Neural cell (in vitro differentiated cells): Measurements from ENCODE around the gene HUWE1. TPM values are rescaled to one million over a fixed set of nuclear protein-coding genes. Genes with fewer than 3 reads are reported as not detected.

Experiments used
- H2AFZ ChIP-seq: fragments of 200-600, 300-800 bp; sonication (generic), shearing (Covaris generic); 2 replicates; pipeline ENCODE4 v1.6.0; 2014; ENCODE audit warnings: low read depth, mild to moderate bottlenecking, antibody characterized with exemption, low read length, moderate library complexity
- H3F3A ChIP-seq: fragments of 200-600 bp; shearing (Covaris generic); 2 replicates; pipeline ENCODE4 v1.6.1; 2016; ENCODE audit warnings: mild to moderate bottlenecking, moderate library complexity, mixed read lengths, antibody characterized with exemption, low read length; ENCODE audit not compliant: insufficient read depth, poor library complexity, severe bottlenecking
- H3K27ac ChIP-seq: fragments of 200-600, 300-800 bp; sonication (generic), shearing (Covaris generic); 2 replicates; pipeline ENCODE4 v1.5.1; 2014; ENCODE audit warnings: mild to moderate bottlenecking, low read length, moderate library complexity
- H3K27me3 ChIP-seq: fragments of 300-800, 200-600 bp; sonication (generic), shearing (Covaris generic); 2 replicates; pipeline ENCODE4 v1.6.0; 2014; ENCODE audit warnings: mild to moderate bottlenecking, low read depth, low read length, moderate library complexity; ENCODE audit not compliant: insufficient read depth
- H3K36me3 ChIP-seq: fragments of 300-800, 200-600 bp; sonication (generic), shearing (Covaris generic); 2 replicates; pipeline ENCODE4 v1.5.1; 2014; ENCODE audit warnings: mild to moderate bottlenecking, antibody characterized with exemption, low read length, moderate library complexity; ENCODE audit not compliant: insufficient read depth
- H3K4me2 ChIP-seq: fragments of 300-800, 200-600 bp; sonication (generic), shearing (Covaris generic); 2 replicates; pipeline ENCODE4 v1.6.0; 2014; ENCODE audit warnings: mild to moderate bottlenecking, low read length
- H3K4me3 ChIP-seq: fragments of 300-800, 200-600 bp; sonication (generic), shearing (Covaris generic); 2 replicates; pipeline ENCODE4 v1.5.1; 2014; ENCODE audit warnings: mild to moderate bottlenecking, low read length, moderate library complexity
- H3K79me2 ChIP-seq: fragments of 200-600 bp; shearing (Covaris generic); replicated peaks from 2 replicates; pipeline ENCODE4 v1.6.0; 2014; ENCODE audit warnings: mild to moderate bottlenecking, low read length, moderate library complexity; ENCODE audit not compliant: insufficient read depth
- H3K9ac ChIP-seq: fragments of 300-800, 200-600 bp; sonication (generic), shearing (Covaris generic); 2 replicates; pipeline ENCODE4 v1.6.1; 2016; ENCODE audit warnings: mild to moderate bottlenecking, low read length, mixed read lengths
- H3K9me2 ChIP-seq: fragments of 200-600 bp; shearing (Covaris generic); 2 replicates; pipeline ENCODE4 v1.6.1; 2016; ENCODE audit warnings: mild to moderate bottlenecking, low read length, mixed read lengths; ENCODE audit not compliant: insufficient read depth
- H3K9me3 ChIP-seq: fragments of 200-600, 300-800 bp; sonication (generic), shearing (Covaris generic); 2 replicates; pipeline ENCODE4 v1.6.1; 2016; ENCODE audit warnings: mild to moderate bottlenecking, mixed run types, low read length, moderate library complexity, mixed read lengths
- H4K20me1 ChIP-seq: fragments of 200-600 bp; shearing (Covaris generic); 2 replicates; pipeline ENCODE4 v1.6.1; 2016; ENCODE audit warnings: mild to moderate bottlenecking, mixed run types; ENCODE audit not compliant: insufficient read depth
- EP300 ChIP-seq: fragments of 450-650 bp; conservative IDR thresholded peaks from 2 replicates; pipeline ENCODE4 v1.6.1; 2014; ENCODE audit warnings: antibody characterized with exemption, mild to moderate bottlenecking, moderate library complexity; ENCODE audit not compliant: poor library complexity, severe bottlenecking
- EZH2 ChIP-seq: fragments of 200-600, 300-800 bp; shearing (Covaris generic), sonication (generic); IDR thresholded peaks from 2 replicates; pipeline ENCODE4 v1.6.1; 2014; ENCODE audit warnings: antibody characterized with exemption, low read length, borderline replicate concordance, mild to moderate bottlenecking; ENCODE audit not compliant: insufficient read depth, poor library complexity, severe bottlenecking
- MXI1 ChIP-seq: fragments of 450-650 bp; conservative IDR thresholded peaks from 2 replicates; pipeline ENCODE4 v1.6.1; 2014; ENCODE audit warnings: antibody characterized with exemption, mild to moderate bottlenecking; ENCODE audit not compliant: poor library complexity, severe bottlenecking
- POLR2AphosphoS5 ChIP-seq: IDR thresholded peaks from 2 replicates; pipeline ENCODE4 v1.6.1; 2012
- RAD21 ChIP-seq: fragments of 450-650 bp; conservative IDR thresholded peaks from 2 replicates; pipeline ENCODE4 v1.6.1; 2014; ENCODE audit warnings: antibody characterized with exemption, mild to moderate bottlenecking, moderate library complexity
- SMC3 ChIP-seq: fragments of 450-650 bp; conservative IDR thresholded peaks from 2 replicates; pipeline ENCODE4 v1.6.1; 2014; ENCODE audit warnings: antibody characterized with exemption, mild to moderate bottlenecking, moderate library complexity; ENCODE audit not compliant: poor library complexity
- TAF1 ChIP-seq: IDR thresholded peaks from 2 replicates; pipeline ENCODE4 v1.6.1; 2012; ENCODE audit warnings: low read depth
- polyA plus RNA-seq: library from polyadenylated mRNA; depleted of rRNA; stranded (reverse); fragments of >200 nt; gene quantifications from 2 replicates; pipeline ENCODE4 v1.2.3, GENCODE V29; 2014
- TF ChIP-seq, protein P1 (sequence below): fragments of 450-650 bp; IDR thresholded peaks from 2 replicates; pipeline ENCODE4 v1.5.1; 2014; ENCODE audit warnings: antibody characterized with exemption, mild to moderate bottlenecking, moderate library complexity; ENCODE audit not compliant: poor library complexity, severe bottlenecking
- TF ChIP-seq, protein P2 (sequence below): IDR thresholded peaks from 2 replicates; pipeline ENCODE4 v1.6.1; 2012; ENCODE audit warnings: borderline replicate concordance

Gene HUWE1
- polyA plus RNA-seq, 1 donor from 2014 or later, result 25.0 TPM

DNA sequence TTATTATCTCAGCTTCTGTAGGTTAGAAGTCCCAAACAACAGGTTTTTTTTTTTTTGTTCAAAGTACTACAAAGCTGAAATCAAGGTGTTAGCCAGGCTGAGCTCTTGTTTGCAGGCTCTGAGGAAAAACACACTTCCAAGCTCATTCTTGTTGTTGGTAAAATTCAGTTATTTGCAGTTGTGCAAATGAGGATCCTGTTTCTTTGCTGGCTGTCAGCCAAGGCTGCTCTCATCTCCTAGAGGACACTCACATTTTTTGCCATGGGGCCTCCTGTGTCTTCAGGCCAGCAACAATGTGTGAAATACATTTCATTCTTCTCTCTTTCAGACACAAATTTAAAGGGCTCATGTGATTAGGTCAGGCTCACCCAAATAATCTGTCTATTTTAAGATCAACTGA lies 192.1 kb downstream of the HUWE1 start:
- Histone ChIP-seq H3K36me3 (no peaks in the 10 kb centered on the region), H2AFZ (no peak overlapping the region), H3K79me2 (no peaks in the 10 kb centered on the region), H3K9me3 (no peaks in the 10 kb centered on the region), H3K27me3 (no peaks in the 10 kb centered on the region), H3F3A (no peaks in the 10 kb centered on the region), H3K4me3 (no peak overlapping the region), H3K27ac (no peak overlapping the region), H3K9ac (no peak overlapping the region), H4K20me1 (no peaks in the 10 kb centered on the region), H3K4me2 (no peak overlapping the region), H3K9me2 (no peaks in the 10 kb centered on the region)
- TF ChIP-seq, protein P1, sequence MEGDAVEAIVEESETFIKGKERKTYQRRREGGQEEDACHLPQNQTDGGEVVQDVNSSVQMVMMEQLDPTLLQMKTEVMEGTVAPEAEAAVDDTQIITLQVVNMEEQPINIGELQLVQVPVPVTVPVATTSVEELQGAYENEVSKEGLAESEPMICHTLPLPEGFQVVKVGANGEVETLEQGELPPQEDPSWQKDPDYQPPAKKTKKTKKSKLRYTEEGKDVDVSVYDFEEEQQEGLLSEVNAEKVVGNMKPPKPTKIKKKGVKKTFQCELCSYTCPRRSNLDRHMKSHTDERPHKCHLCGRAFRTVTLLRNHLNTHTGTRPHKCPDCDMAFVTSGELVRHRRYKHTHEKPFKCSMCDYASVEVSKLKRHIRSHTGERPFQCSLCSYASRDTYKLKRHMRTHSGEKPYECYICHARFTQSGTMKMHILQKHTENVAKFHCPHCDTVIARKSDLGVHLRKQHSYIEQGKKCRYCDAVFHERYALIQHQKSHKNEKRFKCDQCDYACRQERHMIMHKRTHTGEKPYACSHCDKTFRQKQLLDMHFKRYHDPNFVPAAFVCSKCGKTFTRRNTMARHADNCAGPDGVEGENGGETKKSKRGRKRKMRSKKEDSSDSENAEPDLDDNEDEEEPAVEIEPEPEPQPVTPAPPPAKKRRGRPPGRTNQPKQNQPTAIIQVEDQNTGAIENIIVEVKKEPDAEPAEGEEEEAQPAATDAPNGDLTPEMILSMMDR, result no peak
- no peak for TF ChIP-seq POLR2AphosphoS5
- no peak for TF ChIP-seq EP300
- no peak for TF ChIP-seq RAD21
- TF ChIP-seq TAF1, result no peak
- TF ChIP-seq, protein P2, sequence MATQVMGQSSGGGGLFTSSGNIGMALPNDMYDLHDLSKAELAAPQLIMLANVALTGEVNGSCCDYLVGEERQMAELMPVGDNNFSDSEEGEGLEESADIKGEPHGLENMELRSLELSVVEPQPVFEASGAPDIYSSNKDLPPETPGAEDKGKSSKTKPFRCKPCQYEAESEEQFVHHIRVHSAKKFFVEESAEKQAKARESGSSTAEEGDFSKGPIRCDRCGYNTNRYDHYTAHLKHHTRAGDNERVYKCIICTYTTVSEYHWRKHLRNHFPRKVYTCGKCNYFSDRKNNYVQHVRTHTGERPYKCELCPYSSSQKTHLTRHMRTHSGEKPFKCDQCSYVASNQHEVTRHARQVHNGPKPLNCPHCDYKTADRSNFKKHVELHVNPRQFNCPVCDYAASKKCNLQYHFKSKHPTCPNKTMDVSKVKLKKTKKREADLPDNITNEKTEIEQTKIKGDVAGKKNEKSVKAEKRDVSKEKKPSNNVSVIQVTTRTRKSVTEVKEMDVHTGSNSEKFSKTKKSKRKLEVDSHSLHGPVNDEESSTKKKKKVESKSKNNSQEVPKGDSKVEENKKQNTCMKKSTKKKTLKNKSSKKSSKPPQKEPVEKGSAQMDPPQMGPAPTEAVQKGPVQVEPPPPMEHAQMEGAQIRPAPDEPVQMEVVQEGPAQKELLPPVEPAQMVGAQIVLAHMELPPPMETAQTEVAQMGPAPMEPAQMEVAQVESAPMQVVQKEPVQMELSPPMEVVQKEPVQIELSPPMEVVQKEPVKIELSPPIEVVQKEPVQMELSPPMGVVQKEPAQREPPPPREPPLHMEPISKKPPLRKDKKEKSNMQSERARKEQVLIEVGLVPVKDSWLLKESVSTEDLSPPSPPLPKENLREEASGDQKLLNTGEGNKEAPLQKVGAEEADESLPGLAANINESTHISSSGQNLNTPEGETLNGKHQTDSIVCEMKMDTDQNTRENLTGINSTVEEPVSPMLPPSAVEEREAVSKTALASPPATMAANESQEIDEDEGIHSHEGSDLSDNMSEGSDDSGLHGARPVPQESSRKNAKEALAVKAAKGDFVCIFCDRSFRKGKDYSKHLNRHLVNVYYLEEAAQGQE, result no peak
- no peak for TF ChIP-seq MXI1
- TF ChIP-seq SMC3, result no peak
- TF ChIP-seq EZH2, result no peak

DNA sequence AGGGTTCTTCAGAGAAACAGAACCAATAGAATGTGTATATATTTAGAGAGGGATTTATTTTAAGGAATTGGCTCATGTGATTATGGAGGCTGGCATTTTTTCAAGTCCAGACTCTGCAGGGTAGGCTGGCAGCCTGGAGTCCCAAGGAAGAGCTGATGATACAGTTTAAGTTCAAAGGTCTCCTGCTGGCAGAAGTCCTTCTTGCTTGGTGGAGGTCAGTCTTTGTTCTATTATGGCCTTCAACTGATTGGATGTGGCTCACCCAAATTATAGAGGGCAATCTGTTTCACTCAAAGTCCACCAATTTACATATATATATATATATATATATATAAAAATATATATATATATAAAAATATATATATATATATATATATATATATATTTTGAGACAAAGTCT lies 200.2 kb downstream of the HUWE1 start:
- Histone ChIP-seq H3K79me2 (no peaks in the 10 kb centered on the region), H3K4me3 (no peak overlapping the region), H3K9ac (no peak overlapping the region), H2AFZ (no peak overlapping the region), H3K27me3 (no peaks in the 10 kb centered on the region), H3F3A (no peaks in the 10 kb centered on the region), H3K9me3 (no peaks in the 10 kb centered on the region), H3K36me3 (no peaks in the 10 kb centered on the region), H3K4me2 (no peak overlapping the region), H4K20me1 (no peaks in the 10 kb centered on the region), H3K9me2 (no peaks in the 10 kb centered on the region), H3K27ac (no peak overlapping the region)
- TF ChIP-seq MXI1 (no peak), EZH2 (no peak), EP300 (no peak), RAD21 (no peak), POLR2AphosphoS5 (no peak), TAF1 (no peak), SMC3 (no peak)
- TF ChIP-seq, protein P2, result no peak
- TF ChIP-seq, protein P1, result no peak
